Activated CD4-positive, alpha-beta T cell treated with anti-CD3 and anti-CD28 coated beads, Interleukin-2, amount 10 ng/mL, durations not matched to agents 24 days and 14 days (primary cell): Measurements from ENCODE around the gene CFAP97. TPM values are rescaled to one million over a fixed set of nuclear protein-coding genes. Genes with fewer than 3 reads are reported as not detected.

Experiments
- DNase-seq: peaks from one replicate; pipeline ENCODE4 v3.0.0; 2022
- H3K27ac Mint-ChIP-seq: one replicate; pipeline ENCODE4 v1.8.0; 2022; ENCODE audit warnings: mild to moderate bottlenecking, mixed read lengths
- H3K27me3 Mint-ChIP-seq: one replicate; pipeline ENCODE4 v1.8.0; 2022; ENCODE audit warnings: mixed read lengths
- H3K36me3 Mint-ChIP-seq: one replicate; pipeline ENCODE4 v1.8.0; 2022; ENCODE audit warnings: low read depth, mild to moderate bottlenecking, mixed read lengths
- H3K4me1 Mint-ChIP-seq: one replicate; pipeline ENCODE4 v1.8.0; 2021; ENCODE audit warnings: mixed read lengths
- H3K4me3 Mint-ChIP-seq: one replicate; pipeline ENCODE4 v1.8.0; 2022; ENCODE audit warnings: mild to moderate bottlenecking, moderate library complexity, mixed read lengths
- H3K9me3 Mint-ChIP-seq: one replicate; pipeline ENCODE4 v1.8.0; 2021; ENCODE audit warnings: mixed read lengths
- intact Hi-C: fragments of 100-400 bp; cut with micrococcal nuclease; formaldehyde crosslinking; loops from one replicate; pipeline ENCODE4 v1.15.1; 2023
- total RNA-seq: library from RNA; stranded (reverse); gene quantifications from 2 replicates; pipeline ENCODE4 v1.2.3, GENCODE V29; 2022

CFAP97 gene
- total RNA-seq, 1 donor from 2014 or later = 56.6 TPM

DNA sequence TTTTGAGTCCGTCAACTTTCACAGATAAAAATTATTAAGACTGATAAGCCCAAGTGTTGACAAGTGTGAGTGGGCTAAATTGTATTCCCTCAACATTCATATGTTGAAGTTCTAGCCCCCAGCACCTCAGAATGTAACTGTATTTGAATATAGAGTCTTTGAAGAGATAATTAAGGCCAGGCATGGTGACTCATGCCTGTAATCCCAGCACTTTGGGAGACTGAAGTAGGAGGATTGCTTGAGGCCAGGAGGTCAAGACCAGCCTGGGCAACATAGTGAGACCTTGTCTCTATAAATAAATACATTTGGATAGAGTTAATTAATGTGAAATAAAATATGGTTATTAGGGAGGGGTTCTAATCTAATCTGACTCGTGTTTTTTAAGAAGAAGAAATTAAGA lies 90.5 kb downstream of the CFAP97 start:
- Mint-ChIP-seq H3K27ac (no peak overlapping the region), H3K4me3 (no peak overlapping the region)

GRCh38 chr4:185112104-185112503 lies 91.7 kb downstream of the CFAP97 start:
- Mint-ChIP-seq H3K36me3 (no peaks in the 10 kb centered on the region), H3K9me3 (no peaks in the 10 kb centered on the region), H3K4me3 (no peak overlapping the region), H3K27ac (no peak overlapping the region), H3K27me3 (peaks cover 25% of the 10 kb centered on the region), H3K4me1 (peaks cover 2% of the 10 kb centered on the region)
- intact Hi-C loops = no loop called here
- no peak for DNase-seq

More for the DNA sequence above, 90.5 kb downstream of the CFAP97 start:
- Mint-ChIP-seq H3K27me3 (peaks cover 24% of the 10 kb centered on the region), H3K9me3 (no peaks in the 10 kb centered on the region), H3K4me1 (peaks cover 2% of the 10 kb centered on the region), H3K36me3 (no peaks in the 10 kb centered on the region)
- no peak for DNase-seq
- intact Hi-C loops = no loop called here

DNA sequence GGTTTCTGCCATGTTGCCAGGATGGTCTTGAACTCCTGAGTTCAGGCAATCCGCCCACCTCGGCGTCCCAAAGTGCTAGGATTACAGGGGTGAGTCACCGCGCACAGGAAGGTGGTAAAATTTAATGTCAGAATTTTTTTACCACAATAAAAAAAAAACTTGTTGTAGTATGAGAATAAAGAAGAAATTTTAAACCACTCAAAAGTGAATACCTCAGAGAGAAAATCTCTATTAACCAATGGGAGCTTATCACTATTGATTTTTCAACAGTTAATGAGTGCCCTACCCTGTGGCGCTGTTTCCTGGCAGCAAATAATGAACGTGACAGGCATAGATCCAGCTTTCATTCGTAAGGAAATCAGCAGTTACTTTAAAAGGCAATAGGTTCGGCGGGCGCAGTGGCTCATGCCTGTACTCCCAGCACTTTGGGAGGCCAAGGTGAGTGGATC lies 93.4 kb downstream of the CFAP97 start:
- no peak for DNase-seq
- Mint-ChIP-seq H3K9me3 (no peaks in the 10 kb centered on the region), H3K4me3 (no peak overlapping the region), H3K27me3 (peaks cover 27% of the 10 kb centered on the region), H3K4me1 (no peaks in the 10 kb centered on the region), H3K36me3 (no peaks in the 10 kb centered on the region), H3K27ac (no peak overlapping the region)
- intact Hi-C loops = no loop called here

- Mint-ChIP-seq H3K27me3 (peaks cover 25% of the 10 kb centered on the region), H3K9me3 (no peaks in the 10 kb centered on the region), H3K4me1 (no peaks in the 10 kb centered on the region), H3K36me3 (no peaks in the 10 kb centered on the region), H3K27ac (no peak overlapping the region), H3K4me3 (no peak overlapping the region)
- intact Hi-C loops = no loop called here
- DNase-seq = no peak
Observed at GRCh38 chr4:185109736-185110135, 94.1 kb downstream of the CFAP97 start.

Other genes with a start within 250 kb of the CFAP97 start
- not detected in 2 replicates for gene HELT, start 185.5 kb downstream of the CFAP97 start, total RNA-seq
- 1.7 and 1.9 TPM in 2 replicates for gene SLC25A4, start 60.7 kb downstream of the CFAP97 start, total RNA-seq
- gene SNX25, start 5.6 kb upstream of the CFAP97 start, total RNA-seq = 27.0 and 27.3 TPM in 2 replicates
- gene LRP2BP, start 191.9 kb upstream of the CFAP97 start, total RNA-seq = 0.43 and 0.65 TPM in 2 replicates
- gene ANKRD37, start 192.8 kb upstream of the CFAP97 start, total RNA-seq = 16.3 and 17.2 TPM in 2 replicates
- gene UFSP2, start 222.0 kb upstream of the CFAP97 start, total RNA-seq = 24.8 and 25.7 TPM in 2 replicates